Stimulated activated CD4-positive, alpha-beta T cell treated with anti-CD3 and anti-CD28 coated beads, Interleukin-4, amount 100 ng/mL, for 48 hours (primary cell): ENCODE measurements around the gene UFM1.
"Not testable (repeated sequence)": the region's sequence is repeated elsewhere in the genome, so short reads cannot be mapped to it uniquely, and the experiment has no call there.

ENCODE experiments used
- DNase-seq, 2 donors: peaks; one replicate each; pipeline ENCODE4 v3.0.0-alpha.2; 2020; ENCODE audit warnings: low read depth in 2 of 2

Gene UFM1

DNA sequence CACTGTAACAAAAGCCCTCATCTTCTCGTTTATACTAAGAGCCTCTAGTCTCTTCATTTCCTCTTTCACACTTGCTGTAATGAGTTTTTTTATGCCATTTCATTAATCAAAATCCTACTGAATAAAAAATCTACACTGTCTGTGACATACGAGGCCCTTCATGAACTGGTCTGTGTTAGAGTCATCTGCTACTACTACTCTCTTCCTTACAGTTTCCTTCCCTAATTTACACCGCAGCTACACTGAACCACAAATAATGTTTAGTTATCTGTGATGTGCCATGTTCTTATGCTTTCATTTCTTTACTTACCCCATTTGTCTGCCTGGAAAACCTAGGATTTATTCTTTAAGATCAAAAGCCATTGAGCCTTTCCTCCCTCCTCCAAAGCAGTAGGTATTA, 16.0 kb downstream of the UFM1 start:
- DNase-seq = no peak

DNA sequence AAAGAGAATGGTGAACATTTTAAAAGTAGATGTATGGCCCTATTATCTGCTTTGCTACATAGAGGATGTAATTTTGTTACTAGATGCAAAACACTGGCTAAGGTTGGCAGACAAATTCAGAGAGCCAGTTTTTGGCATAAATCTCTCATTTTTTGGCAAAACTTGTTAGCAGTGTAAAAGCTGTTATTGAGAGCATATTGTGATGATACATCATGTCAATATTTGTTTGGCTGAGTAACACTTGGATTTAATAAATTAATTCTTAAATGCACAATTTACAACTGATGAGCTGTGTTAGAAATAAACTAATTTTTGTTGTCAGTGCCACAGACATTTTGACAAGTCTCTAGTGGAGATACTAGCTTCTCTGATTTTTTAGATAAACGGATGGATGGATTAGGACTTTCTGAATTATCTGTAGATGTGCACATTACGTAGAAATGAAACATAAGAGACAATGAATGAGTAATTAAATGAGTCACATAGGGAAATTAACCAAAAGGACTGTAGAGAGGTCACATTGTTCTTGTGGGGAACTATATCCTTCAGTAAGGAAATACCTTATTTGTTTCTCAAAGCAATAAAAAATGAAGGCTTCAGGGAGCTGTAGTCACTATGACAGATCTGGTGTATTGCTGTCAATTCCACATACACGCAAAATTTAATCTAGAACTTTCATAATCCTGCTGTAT, 17.4 kb downstream of the UFM1 start:
- DNase-seq = no peak

DNA sequence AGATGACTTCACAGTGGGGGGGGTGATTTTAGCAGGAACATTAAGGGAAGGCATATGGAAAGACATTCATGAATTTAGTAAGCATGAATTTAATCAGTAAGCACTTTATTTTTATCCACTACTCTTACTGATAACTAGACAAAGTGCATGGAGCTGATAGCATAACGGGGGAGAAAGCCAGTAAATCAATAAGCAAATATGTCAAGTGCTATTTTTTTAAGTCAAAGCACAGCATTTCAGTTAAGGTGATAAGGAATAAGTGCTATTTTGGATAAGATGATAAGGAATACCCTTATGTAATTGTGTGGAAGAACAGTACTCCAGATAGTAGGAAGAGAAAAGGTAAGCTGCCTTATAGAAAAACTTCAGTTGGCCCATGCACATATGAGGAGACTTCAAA, 19.4 kb downstream of the UFM1 start:
- no peak for DNase-seq

DNA sequence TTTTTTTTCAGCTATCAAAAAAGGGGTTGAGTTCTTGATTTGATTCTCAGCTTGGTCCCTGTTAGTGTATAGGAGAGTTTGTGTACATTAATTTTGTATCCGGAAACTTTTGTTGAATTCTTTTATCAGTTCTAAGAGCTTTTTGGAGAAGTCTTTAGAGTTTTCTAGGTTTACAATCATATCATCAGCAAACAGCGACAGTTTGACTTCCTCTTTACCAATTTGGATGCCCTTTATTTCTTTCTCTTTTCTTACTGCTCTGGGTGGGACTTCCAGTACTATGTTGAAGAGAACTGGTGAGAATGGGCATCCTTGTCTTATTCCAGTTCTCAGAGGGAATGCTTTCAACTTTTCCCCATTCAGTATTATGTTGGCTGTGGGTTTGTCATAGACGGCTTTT, 20.4 kb downstream of the UFM1 start:
- not testable (repeated sequence) for DNase-seq

DNA sequence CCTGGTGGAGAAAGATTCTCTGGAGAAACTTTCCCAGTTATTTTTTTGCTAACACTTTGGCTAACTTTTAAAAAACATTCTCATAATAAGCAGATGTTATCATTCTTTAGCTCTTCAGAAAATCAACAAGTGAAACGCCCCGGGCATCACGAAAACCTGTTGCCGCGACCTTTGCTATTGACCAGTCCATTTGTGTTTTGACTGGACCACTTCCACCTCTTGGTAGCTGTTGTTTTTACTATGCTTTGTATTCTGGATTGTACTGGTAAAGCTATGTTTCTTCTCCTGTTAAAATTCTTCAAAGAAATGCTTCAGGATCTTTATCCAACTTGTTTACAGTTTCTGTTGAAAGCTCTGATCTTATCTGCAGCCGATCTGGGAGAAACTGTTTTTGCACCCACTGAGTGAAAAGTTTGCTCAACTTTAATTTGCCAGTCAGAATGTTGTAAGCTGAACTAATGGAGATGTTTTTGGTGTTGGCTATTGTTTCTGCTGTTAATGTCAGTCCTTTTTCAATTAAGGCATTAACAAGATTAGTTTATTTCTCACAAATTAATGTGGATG, 23.3 kb downstream of the UFM1 start:
- DNase-seq = no peak

DNA sequence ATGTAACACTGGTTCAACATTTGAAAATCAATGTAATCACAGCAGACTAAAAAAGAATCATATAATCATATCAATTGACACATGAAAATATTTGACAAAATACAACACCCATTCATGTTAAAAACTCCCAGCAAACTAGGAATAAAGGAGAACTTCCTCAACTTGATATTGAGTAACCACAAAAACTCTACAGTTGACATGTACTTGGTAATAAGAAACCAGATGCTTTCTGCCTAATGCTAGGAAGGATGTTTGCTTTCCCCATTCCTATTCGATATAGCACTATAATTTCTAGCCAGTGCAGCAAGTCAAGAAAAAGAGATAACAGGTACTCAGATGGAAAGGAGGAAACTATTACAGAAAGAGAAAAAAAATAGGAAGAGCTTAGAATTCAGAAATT, 26.9 kb downstream of the UFM1 start:
- DNase-seq = no peak

DNA sequence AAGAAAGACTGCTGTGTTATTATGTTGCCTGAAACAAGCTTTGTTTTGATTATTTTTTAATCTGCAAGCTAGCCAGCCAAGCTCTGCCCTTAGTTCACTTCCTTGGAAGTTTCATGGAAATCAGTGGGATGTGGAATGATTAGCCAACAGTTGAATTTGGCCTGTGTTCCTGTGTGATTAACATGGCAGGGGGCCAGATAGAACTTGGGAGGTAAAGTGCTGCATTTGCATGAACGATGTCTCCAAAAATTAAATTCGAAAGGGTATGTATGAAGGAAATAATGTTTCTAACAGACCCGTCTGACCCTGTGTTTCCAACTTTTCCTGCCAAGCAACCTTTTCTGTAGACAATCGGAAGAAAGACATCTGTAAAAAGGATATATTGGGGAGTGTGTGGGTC, 32.2 kb downstream of the UFM1 start:
- no peak for DNase-seq

DNA sequence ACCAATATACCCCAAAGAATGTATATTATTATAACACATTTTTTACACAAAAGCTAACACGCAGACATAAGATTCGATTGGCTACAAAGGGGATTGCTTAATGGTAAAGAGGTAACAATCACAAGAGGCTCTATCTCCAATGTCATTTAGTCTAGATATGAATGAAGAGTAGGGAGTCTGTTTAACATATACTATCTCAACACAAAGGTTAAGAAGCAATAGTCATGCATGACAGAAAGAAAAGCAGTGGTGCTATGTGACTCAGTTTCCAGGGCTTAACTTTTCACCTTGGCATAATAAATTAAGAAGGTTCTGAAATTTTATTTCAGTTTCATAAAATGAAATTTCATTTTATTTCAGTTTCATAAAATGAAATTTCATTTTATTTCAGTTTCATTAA, 33.3 kb downstream of the UFM1 start:
- no peak for DNase-seq

DNA sequence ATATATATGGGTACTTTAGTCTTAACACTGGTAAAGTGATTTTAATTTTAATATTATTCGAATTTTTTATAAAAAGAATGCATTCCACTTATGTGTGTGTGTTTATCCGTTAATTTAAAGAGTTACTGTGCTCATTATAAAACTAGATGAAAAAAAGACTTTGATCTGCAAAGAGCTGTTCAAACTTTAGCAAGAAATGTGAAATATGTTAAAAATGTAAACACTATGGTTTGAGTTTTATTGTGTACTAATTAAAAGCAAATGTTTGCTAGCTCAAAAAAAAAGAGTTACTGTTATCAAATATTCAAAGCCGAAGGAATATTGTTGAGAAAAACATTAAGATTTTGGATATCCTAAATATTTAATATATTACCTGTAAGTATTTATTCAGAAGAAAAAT, 34.5 kb downstream of the UFM1 start:
- DNase-seq = no peak

DNA sequence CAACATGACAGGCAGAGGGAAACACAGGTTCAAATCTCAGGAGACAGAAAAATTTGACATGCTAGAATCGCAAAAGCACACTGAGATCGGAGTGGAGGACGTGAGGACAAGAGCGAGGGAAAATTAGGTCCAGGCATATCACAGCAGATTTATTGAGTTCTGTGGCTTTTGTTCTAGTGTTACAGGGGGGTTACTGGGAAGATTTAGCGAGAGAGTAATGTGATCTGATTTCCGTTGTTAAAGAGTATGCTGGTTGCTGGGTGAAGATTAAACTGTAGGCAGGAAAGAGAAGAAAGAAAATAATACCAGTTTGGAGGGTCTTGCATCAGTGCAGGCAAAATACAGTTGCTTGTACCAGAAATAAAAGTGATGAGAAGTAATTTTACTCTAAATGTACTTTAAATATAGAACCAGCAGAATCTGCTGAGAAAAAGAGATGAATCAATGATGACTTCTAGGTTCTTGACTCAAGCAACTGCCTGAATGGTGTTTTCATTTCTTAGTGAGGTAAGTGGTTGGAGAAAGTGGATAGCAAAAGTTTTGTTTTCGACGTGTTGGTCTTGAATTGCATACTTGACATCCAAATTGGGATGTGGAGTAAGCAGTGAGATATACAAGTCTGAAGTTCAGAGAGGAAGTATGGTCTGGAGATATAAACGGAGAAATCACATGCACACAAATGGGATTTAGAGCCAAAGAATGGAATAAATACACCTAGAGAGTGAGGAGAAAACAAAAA, 35.7 kb downstream of the UFM1 start:
- no peak for DNase-seq

DNA sequence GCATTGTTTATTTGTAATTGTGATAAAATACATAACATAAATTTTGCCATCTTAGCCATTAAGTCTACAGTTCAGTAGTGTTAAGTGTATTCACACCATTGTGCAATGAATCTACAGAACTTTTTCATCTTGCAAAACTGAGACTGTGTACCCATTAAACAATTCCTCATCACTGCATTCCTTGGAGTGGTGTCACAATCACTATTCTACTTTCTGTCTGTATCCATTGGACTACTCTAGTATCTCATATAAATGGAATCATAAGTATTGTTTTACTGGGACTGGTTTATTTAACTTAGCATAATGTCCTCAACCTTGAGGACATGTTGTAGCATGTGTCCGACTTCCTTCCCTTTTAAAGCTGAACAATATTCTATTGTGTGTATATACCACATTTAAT, 36.8 kb downstream of the UFM1 start:
- DNase-seq = no peak

DNA sequence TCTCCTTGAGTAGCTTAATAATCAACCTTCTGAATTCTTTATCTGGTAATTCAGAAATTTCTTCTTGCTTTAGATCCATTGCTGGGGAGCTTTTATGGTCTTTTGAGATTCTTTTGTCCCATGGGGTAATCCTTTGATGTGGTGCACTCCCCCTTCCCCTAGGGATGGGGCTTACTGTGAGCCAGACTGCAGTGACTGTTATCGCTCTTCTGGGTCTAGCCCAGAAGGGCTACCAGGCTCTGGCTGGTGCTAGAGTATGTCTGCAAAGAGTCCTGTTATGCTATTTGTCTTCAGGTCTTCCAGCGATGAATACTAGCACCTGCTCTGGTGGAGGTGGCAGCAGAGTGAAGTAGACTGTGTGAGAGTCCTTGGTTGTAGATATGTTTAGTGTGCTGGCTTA, 41.7 kb downstream of the UFM1 start:
- DNase-seq = no peak

DNA sequence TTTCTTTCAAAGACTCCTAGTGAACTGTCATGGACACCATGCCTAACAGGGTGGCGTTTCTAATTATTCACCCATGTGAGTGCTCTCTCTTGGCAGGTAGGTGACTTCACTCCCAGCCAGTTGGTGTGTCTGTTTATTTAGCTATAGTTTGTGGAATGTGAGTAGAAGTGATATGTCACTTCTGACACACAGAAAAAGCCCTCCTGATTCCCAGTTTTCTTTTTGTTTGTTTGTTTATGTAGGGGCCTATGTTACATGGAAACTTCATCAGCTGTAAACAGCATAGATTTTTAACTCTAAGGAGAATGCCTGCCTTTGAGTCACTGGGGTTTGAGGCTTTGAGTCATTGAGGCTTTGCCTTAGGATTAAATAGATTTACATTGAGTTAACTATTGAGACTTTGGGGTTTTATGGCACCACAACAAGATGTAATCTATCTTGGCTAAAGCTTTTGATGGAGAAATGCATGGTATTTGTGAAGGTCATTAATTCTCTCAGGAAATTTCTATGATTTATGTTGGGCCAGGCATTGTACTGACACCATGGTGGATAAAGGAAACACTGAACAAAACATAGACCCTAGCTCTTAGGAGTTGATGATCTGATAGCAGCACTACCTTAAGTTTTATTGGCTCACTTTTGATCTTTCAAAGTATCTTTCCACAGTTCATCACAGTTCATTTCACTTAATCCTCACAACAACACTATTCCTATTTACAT, 45.3 kb downstream of the UFM1 start:
- DNase-seq = no peak

DNA sequence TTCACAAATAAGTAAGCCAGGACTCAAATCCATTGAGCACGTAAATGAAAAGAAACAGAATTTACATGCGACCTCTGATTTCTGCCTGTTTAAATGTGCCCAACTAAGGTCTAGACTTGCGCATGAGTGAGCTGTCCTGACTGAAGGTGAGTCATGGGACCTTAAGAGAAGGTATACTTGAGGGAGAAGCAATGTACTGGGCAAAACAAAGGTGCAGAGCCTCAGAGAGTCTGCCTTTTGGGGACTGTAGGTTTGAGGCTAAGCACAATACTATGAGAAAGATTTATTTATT, 45.8 kb downstream of the UFM1 start:
- no peak for DNase-seq

DNA sequence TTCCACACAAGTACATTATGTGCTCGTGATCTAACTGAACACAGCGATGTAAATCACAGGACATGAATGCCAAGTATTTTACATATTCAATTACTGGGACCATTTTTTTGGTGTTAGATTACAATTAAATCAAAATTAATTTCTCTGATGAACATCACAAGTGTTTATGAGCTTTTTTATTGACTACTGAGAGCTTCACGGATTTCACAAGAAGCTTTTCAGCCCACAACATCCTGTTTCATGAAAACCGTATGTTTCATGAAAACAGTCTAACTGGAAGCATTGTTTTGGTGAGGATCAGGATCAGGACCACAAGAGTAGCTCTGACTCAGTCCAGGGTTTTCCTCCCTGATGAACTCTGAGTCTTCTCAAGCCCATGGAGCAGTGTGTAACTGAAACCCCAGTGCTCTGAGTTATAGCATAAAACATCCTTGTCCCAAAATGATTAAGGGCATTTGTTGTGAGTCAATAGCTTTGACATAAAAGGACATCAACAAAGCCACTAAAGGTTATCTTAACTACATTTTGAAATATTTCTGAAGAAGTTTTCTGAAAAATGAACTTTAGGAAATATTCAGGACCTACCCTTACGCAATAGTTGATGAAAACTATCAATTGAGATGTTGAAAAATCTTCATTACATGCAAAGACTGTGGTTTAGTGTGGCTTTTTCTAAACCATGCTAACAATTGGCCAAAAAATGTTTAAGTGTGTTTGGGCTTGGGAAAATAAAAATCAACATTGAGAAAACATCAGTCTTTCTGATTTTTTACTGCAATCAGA, 49.3 kb downstream of the UFM1 start:
- DNase-seq = no peak

DNA sequence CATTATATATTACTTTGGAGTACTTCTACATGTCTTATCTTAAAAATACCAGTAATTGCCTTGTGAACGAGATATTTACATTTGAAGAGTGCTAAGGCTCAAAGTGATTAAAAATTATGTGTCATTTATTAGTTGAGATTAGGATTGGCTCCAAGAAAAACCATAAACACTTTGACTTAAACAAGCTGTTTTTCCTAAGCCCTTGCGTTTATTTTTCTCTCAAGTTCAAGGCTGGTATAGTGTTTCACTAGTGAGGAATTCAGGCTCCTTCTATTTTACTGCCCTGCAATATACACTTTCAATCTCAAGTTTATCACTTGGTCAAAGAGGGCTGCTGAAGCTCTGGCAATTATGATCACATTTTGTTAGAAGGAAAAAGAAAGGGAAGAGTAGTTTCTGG, 49.9 kb downstream of the UFM1 start:
- no peak for DNase-seq

DNA sequence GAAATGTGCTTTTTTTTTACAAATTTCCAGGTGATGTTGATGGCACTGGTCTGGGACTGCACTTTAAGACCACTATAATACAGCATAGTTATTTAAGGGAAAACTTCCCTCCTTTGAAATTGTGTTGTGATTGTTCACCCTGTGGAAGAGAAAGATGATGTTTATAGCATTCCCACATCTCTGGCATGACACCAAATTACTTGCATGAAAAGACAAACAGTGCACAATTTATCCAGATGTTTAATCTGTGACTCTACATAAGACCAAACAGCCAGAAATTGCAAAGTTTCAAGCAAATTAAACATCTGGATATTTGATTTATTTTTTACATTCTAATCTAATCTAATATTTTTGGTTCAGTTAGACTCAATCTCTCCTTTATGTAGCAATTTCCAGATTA, 51.6 kb downstream of the UFM1 start:
- no peak for DNase-seq

DNA sequence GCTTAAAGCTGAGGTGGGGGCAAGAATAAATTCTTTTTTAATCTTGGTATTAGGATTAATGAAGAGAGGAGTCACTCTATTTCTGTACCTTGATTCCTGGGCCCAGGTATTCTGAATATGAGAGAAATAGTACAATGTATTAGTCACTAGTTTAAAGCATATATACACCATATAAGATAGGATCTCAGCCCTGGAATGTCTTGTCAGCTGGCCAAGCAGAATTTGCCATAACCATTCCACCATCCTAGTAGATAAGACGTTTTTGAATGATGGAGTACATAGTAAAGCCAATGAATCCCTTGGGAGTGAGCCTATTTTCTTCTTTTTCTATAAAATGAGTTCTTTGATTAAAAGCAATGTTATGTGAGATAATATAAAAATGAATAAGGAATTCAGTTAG, 55.6 kb downstream of the UFM1 start:
- DNase-seq = no peak

DNA sequence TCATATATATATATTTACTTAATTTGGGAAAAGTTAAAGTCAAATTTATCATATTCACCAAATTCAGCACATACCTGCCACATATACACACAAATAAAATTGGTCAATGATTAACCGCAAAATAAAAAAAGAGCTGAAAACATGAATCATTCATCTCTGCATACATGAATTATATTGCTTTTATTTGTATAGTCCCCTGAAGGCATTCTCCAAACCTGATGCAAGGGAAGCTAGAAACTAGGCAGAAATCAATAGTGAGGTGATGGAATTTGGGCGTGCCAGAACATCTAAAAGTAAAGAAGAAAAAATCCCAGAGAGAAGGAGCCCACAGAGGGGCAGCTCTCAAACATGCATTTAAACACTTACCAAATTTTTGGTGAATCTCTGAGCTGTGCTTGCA, 60.1 kb downstream of the UFM1 start:
- DNase-seq = no peak

DNA sequence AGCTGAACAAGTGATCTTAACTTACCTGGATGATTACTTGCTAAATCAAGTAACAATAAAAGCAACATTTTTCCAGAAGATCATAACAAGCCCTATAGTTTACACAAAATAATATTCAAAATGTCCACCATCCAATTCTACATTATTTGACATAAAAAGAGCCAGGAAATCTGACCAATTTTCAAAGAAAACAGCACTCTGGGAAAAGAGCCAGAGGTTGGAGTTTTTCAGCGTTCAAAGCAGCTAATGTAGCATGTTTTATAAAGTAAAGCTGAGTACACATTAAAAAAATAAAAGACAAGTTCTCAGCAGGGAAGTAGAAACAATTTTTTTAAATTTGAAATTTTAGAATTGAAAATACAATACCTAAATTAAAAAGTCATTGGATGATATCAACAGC, 62.6 kb downstream of the UFM1 start:
- no peak for DNase-seq
